T-helper 17 cell (primary cell): ENCODE measurements around the gene EIF3I. TPM values are rescaled to one million over a fixed set of nuclear protein-coding genes. Genes with fewer than 3 reads are reported as not detected.

Experiments used
- ATAC-seq: fragments of 150-1000 bp; cut with Tn5 transposase; 2 replicates; pipeline ENCODE4 v1.10.0; 2021; ENCODE audit warnings: mild to moderate bottlenecking, moderate library complexity
- DNase-seq, 3 donors: peaks; one replicate each; pipeline versions ENCODE4 v3.0.0 to v3.0.0-alpha.2; 2020 to 2021
- H3K9me3 ChIP-seq: one replicate; pipeline ENCODE4 v1.7.0; 2013; ENCODE audit warnings: low read length, mild to moderate bottlenecking; ENCODE audit not compliant: control insufficient read depth, poor library complexity, severe bottlenecking
- H3K27ac Mint-ChIP-seq: one replicate; pipeline ENCODE4 v1.8.0; 2022; ENCODE audit warnings: mild to moderate bottlenecking, moderate library complexity, mixed read lengths
- H3K27me3 Mint-ChIP-seq: one replicate; pipeline ENCODE4 v1.8.0; 2022; ENCODE audit warnings: mixed read lengths
- H3K36me3 Mint-ChIP-seq: one replicate; pipeline ENCODE4 v1.8.0; 2022; ENCODE audit warnings: low read depth, mixed read lengths
- H3K4me1 Mint-ChIP-seq: one replicate; pipeline ENCODE4 v1.8.0; 2022; ENCODE audit warnings: mild to moderate bottlenecking, mixed read lengths
- H3K4me3 Mint-ChIP-seq: one replicate; pipeline ENCODE4 v1.8.0; 2022; ENCODE audit warnings: mild to moderate bottlenecking, moderate library complexity, mixed read lengths
- total RNA-seq, 4 donors: library from RNA in 2 of 4; stranded (reverse) in 2 of 4; gene quantifications; one replicate each; pipeline ENCODE4 v1.2.3 and lab custom pipeline; 2022 to 2026

EIF3I gene
- total RNA-seq, 2 donors from 2014 or later: 116 to 132 TPM

- H3K9me3 ChIP-seq: no peaks in the 10 kb centered on the region
- no peak for DNase-seq
- H3K4me1 Mint-ChIP-seq: peaks cover 28% of the 10 kb centered on the region
- H3K27me3 Mint-ChIP-seq: no peaks in the 10 kb centered on the region
- peak overlapping the region; percentile 95 for H3K27ac Mint-ChIP-seq
- peak overlapping the region; percentile 92 for H3K4me3 Mint-ChIP-seq
- no peak for ATAC-seq
- H3K36me3 Mint-ChIP-seq: peaks cover 3% of the 10 kb centered on the region
These were observed 2.1 kb downstream of the EIF3I start for GRCh38 chr1:32224285-32224684.

- Mint-ChIP-seq H3K27ac (peak overlapping the region; percentile 77), H3K27me3 (no peaks in the 10 kb centered on the region), H3K36me3 (peaks cover 3% of the 10 kb centered on the region), H3K4me3 (no peak overlapping the region), H3K4me1 (peaks cover 23% of the 10 kb centered on the region)
- DNase-seq: no peak
- no peak for ATAC-seq
- no peaks in the 10 kb centered on the region for H3K9me3 ChIP-seq
These were observed 6.6 kb downstream of the EIF3I start for GRCh38 chr1:32228771-32229170.

GRCh38 chr1:32231843-32232432, 9.7 kb downstream of the EIF3I start:
- ATAC-seq: no peak
- H3K4me3 Mint-ChIP-seq: no peak overlapping the region
- no peaks in the 10 kb centered on the region for H3K27me3 Mint-ChIP-seq
- no peak for DNase-seq
- peak overlapping the region; percentile 73 for H3K27ac Mint-ChIP-seq
- peaks cover 3% of the 10 kb centered on the region for H3K36me3 Mint-ChIP-seq
- H3K9me3 ChIP-seq: no peaks in the 10 kb centered on the region
- H3K4me1 Mint-ChIP-seq: peaks cover 16% of the 10 kb centered on the region

GRCh38 chr1:32232558-32233304, 10.5 kb downstream of the EIF3I start:
- no peak for DNase-seq
- H3K9me3 ChIP-seq: no peaks in the 10 kb centered on the region
- Mint-ChIP-seq H3K4me1 (peaks cover 14% of the 10 kb centered on the region), H3K4me3 (no peak overlapping the region), H3K27ac (peak overlapping the region; percentile 73), H3K36me3 (peaks cover 2% of the 10 kb centered on the region), H3K27me3 (no peaks in the 10 kb centered on the region)
- no peak for ATAC-seq

- no peak overlapping the region for H3K27ac Mint-ChIP-seq
- H3K27me3 Mint-ChIP-seq: no peaks in the 10 kb centered on the region
- peaks cover 8% of the 10 kb centered on the region for H3K4me1 Mint-ChIP-seq
- H3K36me3 Mint-ChIP-seq: no peaks in the 10 kb centered on the region
- H3K4me3 Mint-ChIP-seq: no peak overlapping the region
- ATAC-seq (no peak), DNase-seq (no peak)
- no peaks in the 10 kb centered on the region for H3K9me3 ChIP-seq
These were observed 12.6 kb downstream of the EIF3I start for GRCh38 chr1:32234792-32235191.

GRCh38 chr1:32239337-32239736, 17.1 kb downstream of the EIF3I start:
- Mint-ChIP-seq H3K4me1 (peaks cover 16% of the 10 kb centered on the region), H3K36me3 (no peaks in the 10 kb centered on the region), H3K27me3 (no peaks in the 10 kb centered on the region), H3K4me3 (peak overlapping the region; percentile 91), H3K27ac (no peak overlapping the region)
- ATAC-seq (no peak), DNase-seq (no peak)
- H3K9me3 ChIP-seq: no peaks in the 10 kb centered on the region

GRCh38 chr1:32239790-32240139, 17.6 kb downstream of the EIF3I start:
- Mint-ChIP-seq H3K4me1 (peaks cover 16% of the 10 kb centered on the region), H3K36me3 (no peaks in the 10 kb centered on the region), H3K4me3 (peak overlapping the region; percentile 91), H3K27ac (no peak overlapping the region), H3K27me3 (no peaks in the 10 kb centered on the region)
- no peak for DNase-seq
- no peaks in the 10 kb centered on the region for H3K9me3 ChIP-seq
- no peak for ATAC-seq

GRCh38 chr1:32240140-32240951, 18.1 kb downstream of the EIF3I start:
- H3K36me3 Mint-ChIP-seq: no peaks in the 10 kb centered on the region
- ATAC-seq: peak; percentile 73
- peak overlapping the region; percentile 72 for H3K27ac Mint-ChIP-seq

GRCh38 chr1:32241001-32241763, 19.0 kb downstream of the EIF3I start:
- Mint-ChIP-seq H3K4me1 (peaks cover 16% of the 10 kb centered on the region), H3K4me3 (peak overlapping the region; percentile 91), H3K27ac (peak overlapping the region; percentile 89), H3K27me3 (no peaks in the 10 kb centered on the region), H3K36me3 (no peaks in the 10 kb centered on the region)
- H3K9me3 ChIP-seq: no peaks in the 10 kb centered on the region
- ATAC-seq (peak; percentile 81), DNase-seq (peak; percentile 20 to 33 (median 21))

More at GRCh38 chr1:32240140-32240951, 18.1 kb downstream of the EIF3I start:
- H3K4me3 Mint-ChIP-seq: peak overlapping the region; percentile 91
- H3K27me3 Mint-ChIP-seq: no peaks in the 10 kb centered on the region
- DNase-seq: peak; percentile 29 to 62 (median 58)
- peaks cover 16% of the 10 kb centered on the region for H3K4me1 Mint-ChIP-seq
- H3K9me3 ChIP-seq: no peaks in the 10 kb centered on the region

- Mint-ChIP-seq H3K4me1 (peaks cover 19% of the 10 kb centered on the region), H3K27me3 (no peaks in the 10 kb centered on the region), H3K4me3 (no peak overlapping the region), H3K27ac (peak overlapping the region; percentile 89), H3K36me3 (no peaks in the 10 kb centered on the region)
- ATAC-seq: no peak
- H3K9me3 ChIP-seq: no peaks in the 10 kb centered on the region
- no peak for DNase-seq
These were observed 20.2 kb downstream of the EIF3I start for GRCh38 chr1:32242341-32242851.

- Mint-ChIP-seq H3K4me1 (peaks cover 41% of the 10 kb centered on the region), H3K4me3 (peak within 1 kb of the TSS; percentile 99), H3K36me3 (peaks cover 7% of the 10 kb centered on the region), H3K27ac (peak within 1 kb of the TSS; percentile 100), H3K27me3 (no peaks in the 10 kb centered on the region)
- H3K9me3 ChIP-seq: no peaks in the 10 kb centered on the region
- DNase-seq (no peak), ATAC-seq (no peak)
These were observed 24.7 kb downstream of the EIF3I start, which contains the start of gene FAM167B for GRCh38 chr1:32246888-32247273. FAM167B (plus strand) TSS chr1:32247222; CDS start chr1:32247422, 200 bp downstream.

- H3K36me3 Mint-ChIP-seq: peaks cover 11% of the 10 kb centered on the region
These were observed 25.2 kb downstream of the EIF3I start for GRCh38 chr1:32247452-32247851.

More at GRCh38 chr1:32247452-32247851, 25.2 kb downstream of the EIF3I start:
- Mint-ChIP-seq H3K4me3 (peak overlapping the region; percentile 99), H3K27me3 (no peaks in the 10 kb centered on the region), H3K27ac (peak overlapping the region; percentile 100), H3K4me1 (peaks cover 40% of the 10 kb centered on the region)
- H3K9me3 ChIP-seq: no peaks in the 10 kb centered on the region
- no peak for ATAC-seq
- DNase-seq: no peak
